Activated B cell treated with CpG ODN at 0.5 μM for 24 hours (primary cell): ENCODE measurements around the gene VSNL1. TPM values are rescaled to one million over a fixed set of nuclear protein-coding genes. Genes with fewer than 3 reads are reported as not detected.

Experiments used
- ATAC-seq: fragments of 200-7000 bp; cut with Tn5 transposase; one replicate; pipeline ENCODE4 v1.10.0; 2021; ENCODE audit warnings: low read depth, mild to moderate bottlenecking, moderate library complexity
- CTCF ChIA-PET: fragments of 350-600 bp; sonication (Branson Sonifier 250); formaldehyde crosslinking; loops from one replicate; lab custom pipeline; 2021; ENCODE audit warnings: antibody characterized with exemption; lab: Charles Lee
- POLR2A ChIA-PET: fragments of 350-600 bp; sonication (Branson Sonifier 250); formaldehyde crosslinking; loops from one replicate; lab custom pipeline; 2021; ENCODE audit warnings: antibody characterized with exemption; lab: Charles Lee
- DNase-seq: peaks from one replicate; pipeline ENCODE4 v3.0.0; 2022
- H3K27ac Mint-ChIP-seq: one replicate; pipeline ENCODE4 v1.8.0; 2020; ENCODE audit warnings: mixed read lengths
- H3K27me3 Mint-ChIP-seq: one replicate; pipeline ENCODE4 v1.8.0; 2021; ENCODE audit warnings: mixed read lengths
- H3K36me3 Mint-ChIP-seq: one replicate; pipeline ENCODE4 v1.8.0; 2021; ENCODE audit warnings: low read depth, mixed read lengths
- H3K4me1 Mint-ChIP-seq: one replicate; pipeline ENCODE4 v1.8.0; 2021; ENCODE audit warnings: mixed read lengths
- H3K4me3 Mint-ChIP-seq: one replicate; pipeline ENCODE4 v1.8.0; 2020; ENCODE audit warnings: mild to moderate bottlenecking, mixed read lengths
- H3K9me3 Mint-ChIP-seq: one replicate; pipeline ENCODE4 v1.8.0; 2020; ENCODE audit warnings: mixed read lengths
- CTCF ChIP-seq: fragments of 200-600 bp; IDR thresholded peaks from one replicate; pipeline ENCODE4 v1.8.0; 2022; ENCODE audit warnings: antibody characterized with exemption, mild to moderate bottlenecking
- intact Hi-C: fragments of 100-400 bp; cut with micrococcal nuclease; formaldehyde crosslinking; loops from one replicate; pipeline ENCODE4 v1.15.1; 2024
- total RNA-seq: library from RNA; stranded (reverse); gene quantifications from 2 replicates; pipeline ENCODE4 v1.2.3, GENCODE V29; 2022

VSNL1 gene
- total RNA-seq, 1 donor from 2014 or later, result not detected

GRCh38 chr2:17592731-17593409, 52.4 kb downstream of the VSNL1 start:
- H3K4me1 Mint-ChIP-seq, result no peaks in the 10 kb centered on the region
- TF ChIP-seq CTCF, result no peak
- H3K27ac Mint-ChIP-seq, result no peak overlapping the region
- no peaks in the 10 kb centered on the region for H3K36me3 Mint-ChIP-seq
- CTCF ChIA-PET, result no interaction called here
- intact Hi-C loops, result no loop called here
- H3K27me3 Mint-ChIP-seq, result peaks cover 25% of the 10 kb centered on the region
- POLR2A ChIA-PET, result no interaction called here
- H3K9me3 Mint-ChIP-seq, result no peaks in the 10 kb centered on the region
- ATAC-seq (no peak), DNase-seq (no peak)
- H3K4me3 Mint-ChIP-seq, result no peak overlapping the region

- no peaks in the 10 kb centered on the region for H3K36me3 Mint-ChIP-seq
- TF ChIP-seq CTCF, result no peak
- intact Hi-C loops, result no loop called here
- H3K27ac Mint-ChIP-seq, result no peak overlapping the region
- no peaks in the 10 kb centered on the region for H3K4me1 Mint-ChIP-seq
- ATAC-seq (no peak), DNase-seq (no peak)
- no peak overlapping the region for H3K4me3 Mint-ChIP-seq
- ChIA-PET POLR2A (no interaction called here), CTCF (no interaction called here)
- peaks cover 25% of the 10 kb centered on the region for H3K27me3 Mint-ChIP-seq
- H3K9me3 Mint-ChIP-seq, result no peaks in the 10 kb centered on the region
These were observed 52.9 kb downstream of the VSNL1 start for GRCh38 chr2:17593445-17593840.

GRCh38 chr2:17593841-17594491, 53.5 kb downstream of the VSNL1 start:
- ChIA-PET CTCF (no interaction called here), POLR2A (no interaction called here)
- no peak for DNase-seq
- H3K4me1 Mint-ChIP-seq, result no peaks in the 10 kb centered on the region
- no peaks in the 10 kb centered on the region for H3K9me3 Mint-ChIP-seq
- H3K36me3 Mint-ChIP-seq, result no peaks in the 10 kb centered on the region
- no peak overlapping the region for H3K27ac Mint-ChIP-seq
- no peak for TF ChIP-seq CTCF
- intact Hi-C loops, result no loop called here
- peaks cover 25% of the 10 kb centered on the region for H3K27me3 Mint-ChIP-seq
- ATAC-seq, result no peak
- no peak overlapping the region for H3K4me3 Mint-ChIP-seq

- ChIA-PET CTCF (no interaction called here), POLR2A (no interaction called here)
- Mint-ChIP-seq H3K4me3 (no peak overlapping the region), H3K36me3 (no peaks in the 10 kb centered on the region), H3K4me1 (no peaks in the 10 kb centered on the region), H3K27me3 (peaks cover 25% of the 10 kb centered on the region), H3K27ac (no peak overlapping the region), H3K9me3 (no peaks in the 10 kb centered on the region)
- no peak for DNase-seq
- no peak for ATAC-seq
- TF ChIP-seq CTCF, result no peak
- intact Hi-C loops, result no loop called here
These were observed 54.3 kb downstream of the VSNL1 start for GRCh38 chr2:17594533-17595401.

- ChIA-PET CTCF (no interaction called here), POLR2A (no interaction called here)
- ATAC-seq (no peak), DNase-seq (no peak)
- no peak for TF ChIP-seq CTCF
- intact Hi-C loops, result no loop called here
- no peaks in the 10 kb centered on the region for H3K36me3 Mint-ChIP-seq
- H3K4me1 Mint-ChIP-seq, result no peaks in the 10 kb centered on the region
- H3K9me3 Mint-ChIP-seq, result no peaks in the 10 kb centered on the region
- no peak overlapping the region for H3K27ac Mint-ChIP-seq
- H3K27me3 Mint-ChIP-seq, result peaks cover 12% of the 10 kb centered on the region
- no peak overlapping the region for H3K4me3 Mint-ChIP-seq
These were observed 59.1 kb downstream of the VSNL1 start for GRCh38 chr2:17599617-17600016.
